HG02981 (cell line): Measurements from ENCODE around the gene SPATA13.

ENCODE experiments used
- ATAC-seq: cut with Tn5 transposase; IDR thresholded peaks from one replicate; pipeline ENCODE4 v1.9.1; 2021; ENCODE audit warnings: mild to moderate bottlenecking, moderate library complexity; ENCODE audit not compliant: unreplicated experiment

The SPATA13 gene

DNA sequence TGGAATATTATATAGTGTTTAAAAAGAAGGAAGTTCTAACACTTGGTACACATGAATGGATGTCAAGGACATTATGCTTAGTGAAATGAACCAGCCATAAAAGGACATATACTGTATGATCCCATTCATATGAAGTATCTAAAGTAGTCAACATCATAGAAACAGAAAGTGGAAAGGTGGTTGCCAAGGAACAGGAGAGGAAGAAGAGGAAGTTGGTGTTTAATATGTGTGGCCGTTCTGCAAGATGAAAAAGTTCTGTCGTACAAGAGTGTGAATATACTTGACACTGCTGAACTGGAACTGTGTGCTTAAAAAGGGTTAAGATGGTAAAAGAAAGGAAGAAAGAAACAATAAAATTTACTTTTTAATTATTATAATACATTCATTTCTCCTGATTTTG lies 115.8 kb downstream of the SPATA13 start:
- peak; percentile 26 for ATAC-seq

DNA sequence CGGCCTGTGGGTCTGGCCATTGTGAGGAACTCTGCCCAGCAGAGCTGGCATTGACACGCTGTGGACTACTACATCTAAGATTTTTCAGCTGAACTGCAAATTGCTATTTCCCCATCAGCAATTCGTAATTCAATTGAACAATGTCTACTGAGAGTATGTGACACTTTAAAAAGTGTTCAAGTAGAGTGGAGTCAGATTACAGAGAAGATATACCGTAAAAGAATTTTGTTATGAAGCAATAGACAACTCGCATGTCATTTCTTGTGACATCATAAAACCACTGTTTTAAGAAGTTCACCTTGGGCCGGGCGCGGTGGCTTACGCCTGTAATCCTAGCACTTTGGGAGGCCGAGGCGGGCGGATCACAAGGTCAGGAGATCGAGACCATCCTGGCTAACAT lies 116.3 kb downstream of the SPATA13 start:
- ATAC-seq = no peak

DNA sequence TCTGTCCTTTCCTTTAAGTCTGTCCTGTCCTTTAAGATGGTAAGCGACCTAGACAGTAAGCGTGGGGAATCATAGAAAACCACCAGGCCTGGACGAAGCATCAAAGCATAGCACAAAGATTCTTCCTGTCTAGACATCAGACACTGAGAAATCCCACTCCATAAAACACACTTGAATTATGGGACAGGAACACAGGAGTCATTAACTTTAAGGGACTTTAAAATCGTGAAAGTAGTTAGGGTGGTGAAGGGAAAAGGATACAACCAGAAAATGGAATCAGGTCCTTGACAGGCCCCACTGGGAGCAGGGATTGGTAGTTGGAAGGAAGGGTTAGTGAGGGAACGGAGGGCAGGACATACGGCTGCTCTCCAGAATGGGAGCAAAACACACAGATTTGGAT lies 117.2 kb downstream of the SPATA13 start:
- no peak for ATAC-seq

DNA sequence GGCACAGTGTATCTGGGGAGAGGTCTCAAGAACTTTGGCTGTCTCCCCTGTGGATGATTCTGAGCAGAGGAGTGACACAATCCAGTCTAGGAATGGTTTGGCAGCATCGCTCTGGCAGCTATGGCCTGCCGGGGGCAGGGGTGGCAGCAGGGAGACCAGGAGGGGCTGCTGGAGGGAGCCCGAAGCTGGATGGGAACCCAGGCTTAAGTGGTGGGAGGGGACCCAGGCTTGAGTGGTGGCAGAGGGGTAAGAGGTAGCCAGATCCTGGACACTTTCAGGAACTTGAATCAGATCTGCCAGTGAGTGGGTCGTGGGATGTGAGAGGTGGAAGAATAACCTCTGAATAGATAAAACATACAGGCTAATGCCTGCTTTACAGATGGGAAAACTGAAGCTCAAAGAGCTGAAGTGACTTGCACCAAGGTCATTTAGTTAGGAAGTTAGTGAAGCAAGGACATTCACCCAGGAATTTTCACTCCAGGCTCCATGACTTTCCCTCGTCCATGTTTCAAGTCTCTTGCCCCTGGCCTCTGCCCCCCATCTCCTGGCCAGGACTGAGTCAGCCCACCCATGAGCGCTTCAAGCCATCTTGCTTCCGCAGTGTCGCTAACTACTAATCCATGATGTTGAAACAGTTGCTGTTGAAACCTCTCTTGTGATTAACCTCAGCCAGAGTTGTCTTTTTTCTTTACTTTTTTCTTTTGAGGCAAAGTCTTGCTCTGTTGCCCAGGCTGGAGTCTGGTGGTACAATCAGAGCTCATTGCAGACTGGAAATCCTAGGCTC lies 119.0 kb downstream of the SPATA13 start:
- ATAC-seq = no peak

DNA sequence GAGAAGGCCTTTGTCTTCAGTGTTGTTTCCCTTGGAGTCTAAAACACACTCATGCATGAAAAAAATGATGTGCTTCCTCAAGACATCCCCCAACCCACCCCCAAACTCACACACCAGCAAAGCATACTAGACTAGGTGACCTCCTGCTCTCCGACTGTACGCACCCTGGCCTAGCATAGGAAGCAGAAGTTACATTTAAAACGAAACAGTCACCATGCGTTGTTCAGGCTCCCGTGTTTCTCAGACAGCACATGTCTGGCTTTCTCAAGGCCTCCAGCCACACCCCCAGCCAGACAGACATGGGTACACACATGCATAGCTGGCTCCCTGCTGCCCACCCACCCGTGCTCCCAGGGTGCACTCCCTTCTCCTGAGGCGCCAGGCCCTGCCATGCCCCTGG lies 120.2 kb downstream of the SPATA13 start:
- ATAC-seq = no peak

DNA sequence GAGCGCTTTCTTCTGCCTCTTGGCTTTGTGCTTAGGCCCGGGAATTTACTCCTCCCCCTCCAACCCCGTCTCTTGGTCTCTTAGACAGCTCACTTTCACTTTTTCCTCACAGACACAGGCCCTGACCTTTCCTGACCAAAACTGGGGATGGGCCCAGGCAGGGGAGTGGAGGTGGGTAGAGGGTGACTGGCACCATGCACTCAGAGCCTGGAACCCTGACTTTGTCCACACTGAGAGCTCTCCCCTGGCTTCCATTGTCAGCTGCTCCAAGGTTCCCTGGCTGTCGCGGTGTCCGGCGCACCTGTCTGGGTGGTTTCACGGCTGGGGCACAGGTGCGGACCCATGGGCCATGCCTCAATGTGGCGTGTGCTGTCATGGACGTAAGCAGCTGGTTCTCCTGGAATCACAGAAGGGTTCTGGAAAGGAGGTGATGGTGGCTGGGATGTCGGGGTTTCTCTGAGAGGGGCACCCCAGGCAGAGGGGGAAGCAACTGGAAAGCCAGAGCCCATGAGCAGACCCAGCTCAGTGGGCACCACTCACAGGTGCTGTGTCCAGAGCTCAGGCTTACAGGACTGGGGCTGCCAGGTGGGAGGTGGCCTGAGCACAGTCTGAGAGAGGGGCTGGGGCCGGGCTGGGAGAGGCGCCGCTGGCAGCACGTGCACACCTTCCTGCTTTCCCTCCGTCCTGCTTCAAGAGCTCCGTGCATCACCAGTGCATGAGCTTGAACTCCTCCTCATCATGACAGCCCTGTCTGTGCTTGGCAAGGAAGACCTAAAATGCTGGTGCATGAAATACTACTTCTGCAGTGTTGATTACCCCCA lies 120.9 kb downstream of the SPATA13 start:
- no peak for ATAC-seq

DNA sequence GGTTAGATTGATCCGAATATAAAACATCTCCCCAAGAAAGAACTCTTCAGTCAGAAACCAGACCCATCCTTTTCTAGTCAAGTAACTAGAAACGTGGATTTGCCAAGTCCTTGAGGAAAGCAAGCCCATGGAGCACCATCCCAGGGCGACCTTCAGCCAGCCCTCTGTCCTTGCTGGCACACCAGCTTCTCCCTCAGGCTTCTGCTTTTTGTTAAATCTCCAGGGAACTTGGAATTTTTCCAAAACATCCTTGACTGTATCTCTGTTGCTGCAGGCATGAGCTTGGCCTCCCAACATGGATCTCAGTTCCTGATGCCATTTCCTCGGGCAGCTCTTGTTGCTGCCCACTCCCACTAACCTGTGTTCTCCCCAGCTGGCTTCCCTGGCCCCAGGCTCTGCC lies 121.7 kb downstream of the SPATA13 start:
- no peak for ATAC-seq

DNA sequence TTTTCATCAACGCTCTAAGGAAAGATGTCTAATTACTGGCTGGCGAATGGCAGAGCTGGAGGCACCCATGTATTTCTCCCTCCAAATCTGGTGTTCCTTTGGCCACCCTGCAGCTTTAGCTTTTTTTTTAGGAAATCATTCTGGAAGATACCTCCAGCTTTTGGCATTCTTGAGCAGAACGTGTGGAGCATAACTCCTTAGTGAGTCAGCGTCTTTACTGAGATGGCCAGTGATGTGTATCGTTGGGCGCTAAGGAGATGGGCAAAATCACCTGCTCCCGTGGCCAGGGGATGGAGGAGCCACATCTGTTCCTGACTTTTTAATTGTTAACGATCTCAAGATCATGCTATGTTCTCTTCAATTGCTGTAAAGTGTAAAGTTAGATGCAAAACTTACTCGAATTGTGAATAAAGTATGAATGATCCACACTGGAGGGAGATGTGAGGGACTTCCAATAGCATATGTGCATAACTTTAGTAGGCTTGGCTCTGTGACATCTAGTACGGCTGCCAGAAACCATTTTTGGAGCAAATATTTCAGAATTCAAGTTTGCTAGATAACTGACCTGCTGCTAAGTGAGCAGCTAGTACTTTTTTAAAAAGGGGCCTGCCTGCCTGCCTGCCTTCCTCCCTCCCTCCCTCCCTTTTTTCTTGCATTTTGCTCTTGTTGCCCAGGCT lies 124.5 kb downstream of the SPATA13 start:
- ATAC-seq = no peak

DNA sequence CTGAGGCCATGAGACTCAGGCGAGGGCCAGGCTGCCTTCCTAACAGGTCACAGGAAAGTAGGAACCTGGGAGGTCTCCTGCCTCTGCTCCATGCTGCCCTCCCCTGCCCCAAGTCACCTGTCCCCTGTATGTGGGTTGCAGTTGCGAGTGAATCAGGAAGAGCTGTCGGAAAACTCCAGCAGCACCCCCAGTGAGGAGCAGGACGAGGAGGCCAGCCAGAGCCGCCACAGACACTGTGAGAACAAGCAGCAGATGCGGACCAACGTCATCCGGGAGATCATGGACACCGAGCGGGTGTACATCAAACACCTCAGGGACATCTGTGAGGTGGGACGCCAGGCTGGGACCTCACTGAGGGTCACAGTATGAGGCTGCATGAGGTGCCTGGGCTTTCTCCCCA lies 126.1 kb downstream of the SPATA13 start:
- ATAC-seq = no peak

DNA sequence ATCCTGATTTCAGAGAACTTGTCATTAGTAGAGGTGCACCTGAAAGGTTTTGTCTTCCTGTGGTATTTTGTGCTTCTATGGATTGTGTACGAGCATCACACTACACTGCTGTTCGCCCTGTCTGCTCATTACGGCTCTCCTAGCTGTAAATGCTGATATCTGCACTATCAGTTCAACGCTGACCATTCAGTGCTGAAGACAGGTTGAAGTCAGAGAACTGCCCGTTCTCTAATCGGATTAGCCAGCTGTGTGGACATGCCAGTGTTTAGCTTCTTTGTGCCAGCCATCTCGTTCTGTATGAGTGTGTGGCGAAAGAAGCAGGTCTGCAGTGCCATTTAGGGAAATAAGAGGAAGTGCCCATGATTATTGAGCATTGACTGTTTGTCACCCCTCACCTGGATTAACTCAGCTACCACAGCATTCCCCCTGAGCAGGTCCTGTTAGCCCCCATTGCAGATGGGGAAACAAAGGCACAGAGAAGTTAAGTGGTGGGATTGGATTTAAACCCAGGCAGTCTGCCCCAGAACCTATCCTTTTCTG lies 127.3 kb downstream of the SPATA13 start:
- no peak for ATAC-seq

DNA sequence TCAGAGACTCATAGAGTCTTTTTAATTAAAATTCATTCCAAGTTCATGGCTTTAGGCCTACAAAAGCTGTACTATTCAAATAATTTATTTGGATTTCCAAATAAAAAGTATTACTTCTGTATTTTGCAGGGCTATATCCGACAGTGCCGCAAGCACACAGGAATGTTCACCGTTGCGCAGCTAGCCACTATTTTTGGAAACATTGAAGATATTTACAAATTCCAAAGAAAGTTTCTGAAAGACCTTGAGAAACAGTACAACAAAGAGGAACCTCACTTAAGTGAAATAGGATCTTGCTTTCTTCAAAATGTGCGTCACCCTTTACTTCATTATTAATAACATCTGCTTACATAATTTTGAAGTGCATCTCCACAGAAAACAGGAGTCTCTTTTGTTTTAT lies 128.3 kb downstream of the SPATA13 start:
- ATAC-seq = no peak

DNA sequence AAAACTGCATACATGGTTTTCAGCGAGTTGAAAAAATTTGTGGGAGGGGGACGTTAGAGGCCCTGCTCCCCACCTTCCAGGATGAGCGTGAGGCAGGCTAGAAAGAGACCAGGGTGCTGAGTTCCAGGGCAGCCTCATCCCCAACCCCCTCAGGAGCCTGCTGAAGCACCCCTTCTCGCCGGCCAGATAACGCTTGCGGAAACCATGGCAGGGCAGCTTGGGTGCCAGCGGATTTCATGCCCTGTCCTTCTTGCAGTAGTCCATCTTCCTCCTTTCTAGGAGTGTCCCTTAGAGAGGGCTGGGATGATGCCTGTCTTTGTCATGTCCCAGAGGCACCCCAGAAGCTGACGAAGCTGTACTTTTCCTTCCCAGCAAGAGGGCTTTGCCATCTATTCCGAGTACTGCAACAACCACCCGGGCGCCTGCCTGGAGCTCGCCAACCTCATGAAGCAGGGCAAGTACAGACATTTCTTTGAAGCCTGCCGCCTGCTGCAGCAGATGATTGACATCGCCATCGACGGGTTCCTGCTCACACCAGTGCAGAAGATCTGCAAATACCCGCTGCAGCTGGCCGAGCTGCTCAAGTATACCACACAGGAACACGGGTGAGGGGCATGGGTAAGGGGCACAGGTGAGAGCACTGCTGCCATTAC lies 129.9 kb downstream of the SPATA13 start:
- ATAC-seq = no peak

DNA sequence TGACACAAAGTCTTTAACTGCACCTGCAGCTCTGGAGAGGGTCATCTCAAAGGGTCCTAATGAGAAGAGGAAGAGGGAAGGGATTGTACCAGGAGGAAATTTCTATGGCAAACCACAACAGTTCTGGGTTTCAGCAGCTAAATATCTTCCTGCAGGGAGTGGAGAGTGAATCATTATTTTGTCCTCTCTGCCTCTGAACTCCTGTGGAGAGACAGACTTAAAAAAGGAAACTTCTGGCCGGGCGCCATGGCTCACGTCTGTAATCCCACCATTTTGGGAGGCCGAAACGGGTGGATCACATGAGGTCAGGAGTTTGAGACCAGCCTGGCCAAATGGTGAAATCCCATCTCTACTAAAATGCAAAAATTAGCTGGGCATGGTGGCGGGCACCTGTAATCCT lies 132.0 kb downstream of the SPATA13 start:
- no peak for ATAC-seq

DNA sequence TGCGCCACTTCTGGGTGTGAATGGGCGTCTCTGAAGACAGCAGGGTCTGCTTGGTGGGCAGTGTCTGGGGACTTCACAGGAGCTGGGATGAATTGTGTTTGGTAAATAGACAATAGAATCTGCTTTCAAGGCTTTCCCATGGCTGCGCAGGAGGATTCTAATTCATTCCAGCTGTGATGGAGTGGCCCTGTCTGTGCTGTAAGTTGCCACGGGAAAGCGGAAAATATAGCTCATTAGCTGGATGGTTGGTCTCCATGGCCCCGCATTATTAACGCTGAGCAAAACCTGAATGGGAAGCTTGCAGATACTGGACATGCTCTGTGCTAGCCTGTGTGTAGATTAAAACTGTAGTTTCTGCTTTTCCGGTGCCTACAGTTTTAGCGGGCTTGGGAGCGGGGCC lies 133.2 kb downstream of the SPATA13 start:
- no peak for ATAC-seq

DNA sequence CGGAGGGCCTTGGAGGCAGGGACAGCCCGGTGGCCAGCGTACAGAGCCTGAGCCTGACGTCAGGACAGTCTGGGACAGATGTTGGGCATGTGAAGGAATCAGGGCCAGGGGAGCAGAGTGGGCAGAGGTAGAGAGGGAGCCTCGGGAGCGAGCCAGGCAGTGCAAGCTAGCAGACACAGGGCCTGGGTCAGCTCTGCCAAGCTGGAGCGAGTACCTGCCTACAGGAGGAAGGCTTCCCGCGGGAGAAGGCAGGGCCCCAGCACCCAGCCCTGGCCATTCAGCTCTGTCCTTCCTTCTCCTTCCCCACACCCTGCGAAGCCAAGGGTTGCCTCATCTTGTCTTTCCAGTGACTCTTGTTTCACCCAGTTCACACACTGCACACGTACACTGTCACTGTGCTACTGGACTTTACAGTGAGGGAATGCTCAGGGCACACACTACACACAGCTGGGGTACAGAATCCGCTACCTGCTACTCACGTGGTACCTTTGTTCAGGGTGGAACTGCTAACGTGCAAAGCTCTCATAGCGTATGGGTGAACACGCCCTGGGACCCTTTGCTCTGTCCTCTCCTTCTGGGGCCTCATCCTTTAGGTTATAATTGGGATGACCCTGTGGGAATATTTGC lies 139.1 kb downstream of the SPATA13 start:
- ATAC-seq = no peak

DNA sequence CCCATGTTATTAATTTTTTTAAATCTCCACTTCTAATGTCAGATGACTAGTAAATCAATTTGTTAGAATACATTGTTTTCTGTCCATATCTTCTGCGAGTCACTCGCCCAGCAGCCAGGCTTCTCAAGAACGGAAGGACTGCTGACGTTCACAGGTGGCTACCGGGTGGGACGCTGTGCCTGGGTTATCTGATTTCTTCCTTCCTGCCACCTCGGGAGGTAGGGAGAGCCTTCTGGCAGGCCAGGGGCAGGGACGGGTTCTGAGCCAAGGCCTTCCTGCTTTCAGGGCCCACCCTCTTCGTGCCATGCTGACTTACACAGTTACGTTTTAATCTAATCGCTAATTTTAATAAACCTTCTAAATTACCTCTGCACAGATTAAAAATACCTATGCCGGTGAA lies 140.9 kb downstream of the SPATA13 start:
- no peak for ATAC-seq

DNA sequence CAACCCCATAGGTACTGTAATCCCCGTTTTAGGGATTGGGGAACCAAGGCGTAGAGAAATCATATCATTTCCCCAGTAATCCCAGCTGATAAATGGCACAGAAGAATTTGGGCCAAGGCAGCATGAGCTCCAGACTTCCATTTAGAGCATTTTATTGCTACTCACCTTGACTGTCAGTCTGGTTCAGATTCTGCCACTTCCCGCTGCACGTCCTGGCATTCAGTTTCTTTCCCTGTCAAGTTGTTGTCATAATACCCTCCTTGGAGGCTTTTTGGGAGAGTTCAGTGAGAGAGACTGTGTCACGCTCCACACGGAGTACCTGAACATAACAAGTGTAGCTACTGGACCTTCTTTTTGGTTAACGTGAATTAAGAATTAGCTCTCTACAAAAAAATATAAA lies 141.4 kb downstream of the SPATA13 start:
- no peak for ATAC-seq

DNA sequence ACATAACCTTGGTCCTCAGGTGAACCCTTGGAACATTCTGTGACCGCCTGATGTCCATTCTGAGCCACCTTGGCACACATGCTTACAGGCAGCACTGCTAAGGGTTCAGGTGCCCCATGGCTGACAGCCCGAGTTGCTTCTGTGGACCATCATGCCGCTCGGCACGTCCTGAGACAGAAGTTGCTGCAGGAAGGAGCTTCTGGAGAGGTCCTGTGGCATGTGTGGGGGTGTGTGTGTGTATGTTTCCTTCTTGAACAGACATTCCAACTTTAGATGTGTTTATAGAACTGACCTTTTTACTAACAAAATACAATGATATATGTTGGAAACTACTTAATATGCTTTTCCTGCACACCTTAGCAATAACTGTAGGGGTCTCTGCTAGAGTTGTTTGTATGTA lies 144.1 kb downstream of the SPATA13 start:
- ATAC-seq = no peak

DNA sequence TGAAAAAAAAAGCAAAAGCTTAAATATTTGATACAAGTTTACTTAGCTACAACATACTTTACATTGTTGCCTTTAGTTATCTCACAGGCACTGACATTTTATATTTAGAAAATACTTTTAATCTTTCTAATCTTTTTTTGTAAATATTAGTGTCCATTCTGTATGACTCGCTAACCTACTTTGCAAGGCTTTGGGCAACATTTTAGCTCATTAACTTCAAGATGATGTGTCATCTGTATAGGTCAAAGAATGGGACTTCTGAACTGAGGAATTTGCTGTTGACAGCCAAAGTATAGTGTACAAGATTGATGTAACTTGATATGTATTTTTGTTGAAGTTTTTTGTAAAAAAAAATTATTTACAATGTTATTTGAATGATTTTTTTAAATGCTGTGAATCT lies 146.1 kb downstream of the SPATA13 start:
- no peak for ATAC-seq

DNA sequence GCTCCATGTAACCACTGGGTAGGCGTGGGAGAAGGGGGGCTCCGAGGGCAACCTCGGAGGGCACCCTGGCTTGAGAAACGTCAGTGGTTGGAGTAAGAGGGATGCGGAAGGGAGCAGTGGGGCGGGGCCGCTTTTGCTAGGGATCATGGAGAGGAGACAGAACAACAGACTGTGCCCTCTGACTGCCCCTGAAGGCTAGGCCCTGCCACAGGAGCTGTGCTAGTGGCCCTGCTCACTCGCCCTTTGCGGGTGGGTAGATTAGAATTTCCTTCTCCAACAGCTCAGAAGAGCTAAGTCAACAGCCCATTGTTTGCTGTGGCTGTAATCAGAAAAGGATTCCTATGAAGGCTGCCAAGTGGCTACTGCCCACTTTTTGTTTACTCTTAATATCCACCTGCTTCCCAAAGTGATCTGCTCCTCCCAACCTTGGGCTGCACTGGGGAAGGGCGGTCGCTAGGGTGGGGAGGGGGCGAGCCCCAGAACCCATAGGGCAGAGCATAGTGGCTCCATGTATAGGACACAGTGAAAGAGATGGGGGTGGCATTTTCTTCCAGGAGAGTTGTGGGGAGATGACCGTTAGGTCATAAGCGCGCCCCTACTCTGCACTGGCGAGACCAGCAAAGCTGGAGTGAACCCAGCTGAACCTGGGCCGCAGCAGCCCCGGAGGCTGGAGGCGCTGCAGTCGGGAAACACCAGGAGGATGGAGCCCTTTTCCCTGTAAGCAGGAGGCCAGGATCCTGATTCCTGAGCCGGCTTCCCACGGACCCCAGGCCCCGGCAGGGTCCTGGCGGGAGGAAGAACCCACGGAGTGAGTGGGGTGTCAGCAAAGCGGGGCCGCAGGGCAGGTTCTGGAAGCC lies 146.9 kb downstream of the SPATA13 start:
- ATAC-seq = no peak
